ENCODE results near the gene POLR3K.
A peak's percentile ranks its signal among the peaks of the same experiment; 100 is the strongest.
"Not testable (repeated sequence)": the region's sequence is repeated elsewhere in the genome, so short reads cannot be mapped to it uniquely, and the experiment has no call there.

The POLR3K gene

DNA sequence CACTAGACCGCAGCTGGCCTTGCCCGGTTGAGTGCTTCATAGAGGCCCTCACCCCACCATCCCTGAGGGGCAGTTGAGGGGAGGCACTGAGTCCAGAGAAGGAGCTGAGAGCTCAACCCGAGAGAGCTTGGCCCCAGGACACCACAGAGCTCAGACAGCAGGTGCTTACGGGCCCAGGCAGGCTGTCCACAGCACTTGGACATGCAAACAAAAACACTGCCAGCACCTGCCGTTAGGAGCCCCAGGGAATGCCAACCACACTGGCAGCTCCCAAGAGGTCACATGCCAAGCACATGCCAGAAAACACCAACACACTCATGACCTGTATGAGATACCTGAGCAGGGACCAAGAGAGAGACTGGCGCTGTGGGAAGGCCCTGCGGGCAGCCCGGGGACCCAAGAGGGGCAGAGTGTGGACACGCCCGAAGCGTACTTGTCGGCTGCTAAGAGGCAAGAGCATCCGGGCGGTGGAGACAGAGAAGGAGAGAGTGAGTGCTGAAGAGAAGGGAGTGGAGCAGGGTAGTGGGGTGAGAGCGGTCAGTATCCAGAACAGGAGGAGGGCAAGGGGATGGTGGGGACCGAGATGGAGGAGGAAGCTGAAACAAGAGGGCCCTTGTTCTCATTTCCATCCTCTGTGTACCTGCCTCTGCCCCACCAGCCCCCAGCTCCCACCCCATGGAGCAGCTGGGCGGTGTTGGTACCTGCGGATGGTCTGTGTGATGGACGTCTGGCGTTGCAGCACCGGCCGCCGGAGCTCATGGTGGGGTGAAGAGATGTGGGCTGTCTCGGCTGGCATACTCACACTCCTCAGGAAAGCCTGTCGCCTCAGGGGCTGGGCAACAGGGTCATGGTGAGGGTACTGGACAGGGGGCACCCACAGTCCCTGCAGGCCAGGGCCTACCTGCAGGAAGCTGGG is 10.8 kb upstream of the POLR3K start:
- DNase-seq = peak; percentile 57

DNA sequence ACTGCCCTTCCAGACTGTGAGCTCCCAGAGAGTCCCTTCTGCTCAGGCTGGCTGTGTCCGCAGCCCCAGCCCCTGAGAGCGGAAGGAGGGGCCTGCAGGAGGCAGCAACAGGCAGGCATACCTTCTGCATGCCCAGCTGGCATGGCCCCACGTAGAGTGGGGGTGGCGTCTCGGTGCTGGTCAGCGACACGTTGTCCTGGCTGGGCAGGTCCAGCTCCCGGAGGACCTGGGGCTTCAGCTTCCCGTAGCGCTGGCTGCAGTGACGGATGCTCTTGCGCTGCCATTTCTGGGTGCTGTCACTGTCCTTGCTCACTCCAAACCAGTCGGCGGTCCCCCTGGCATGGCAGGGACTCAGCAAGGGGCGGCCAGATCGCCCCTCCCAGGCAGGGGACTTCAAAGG is 10.1 kb upstream of the POLR3K start:
- DNase-seq = no peak

DNA sequence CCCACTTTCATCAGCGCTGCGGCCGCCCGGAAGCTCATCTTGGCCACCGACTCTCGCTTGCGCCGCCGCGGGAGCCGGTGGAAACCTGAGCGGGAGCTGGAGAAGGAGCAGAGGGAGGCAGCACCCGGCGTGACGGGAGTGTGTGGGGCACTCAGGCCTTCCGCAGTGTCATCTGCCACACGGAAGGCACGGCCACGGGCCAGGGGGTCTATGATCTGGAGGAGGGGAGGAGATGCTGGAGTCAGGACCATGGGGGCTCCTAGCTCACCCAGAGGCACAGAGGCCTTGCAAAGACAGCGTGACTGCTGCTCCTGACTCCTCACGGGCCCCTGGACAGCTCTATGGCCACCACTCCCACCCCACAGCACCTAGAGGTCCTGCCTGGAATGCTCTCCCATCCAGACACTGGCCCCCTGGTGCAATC is 9.6 kb upstream of the POLR3K start:
- DNase-seq = no peak

DNA sequence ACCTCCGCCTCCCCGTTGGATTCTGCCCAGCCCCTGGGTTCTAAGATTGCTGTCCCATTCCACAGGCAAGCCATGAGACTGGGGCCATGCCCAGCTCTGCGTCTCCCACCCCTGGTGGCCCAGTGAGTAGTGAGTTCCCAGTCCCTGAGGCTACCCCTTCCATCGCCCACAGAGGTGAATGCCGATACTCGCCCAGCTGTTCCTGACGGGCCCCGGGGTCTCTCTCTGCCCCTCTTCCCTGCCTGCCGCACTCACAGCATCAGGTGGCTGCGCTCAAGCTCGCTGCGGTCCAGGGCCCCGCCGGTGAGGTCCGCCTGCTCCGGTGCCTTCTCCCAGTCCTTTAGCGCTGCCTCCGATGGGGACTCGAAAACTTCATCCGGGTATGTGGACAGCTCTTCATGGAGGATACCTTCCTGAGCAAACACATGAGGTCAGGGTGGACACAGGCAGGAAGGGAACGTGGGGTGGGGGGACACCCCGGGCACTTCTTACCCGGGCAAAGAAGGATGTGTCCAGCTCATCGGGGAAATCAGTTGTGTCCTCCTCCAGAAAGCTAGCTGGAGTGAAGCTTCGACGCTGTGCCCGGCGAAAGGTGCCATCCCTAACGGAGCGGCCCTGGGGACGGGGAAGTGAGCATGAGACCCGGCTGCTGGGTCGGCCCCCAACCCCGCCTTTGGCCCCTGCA is 9.0 kb upstream of the POLR3K start:
- DNase-seq = no peak

DNA sequence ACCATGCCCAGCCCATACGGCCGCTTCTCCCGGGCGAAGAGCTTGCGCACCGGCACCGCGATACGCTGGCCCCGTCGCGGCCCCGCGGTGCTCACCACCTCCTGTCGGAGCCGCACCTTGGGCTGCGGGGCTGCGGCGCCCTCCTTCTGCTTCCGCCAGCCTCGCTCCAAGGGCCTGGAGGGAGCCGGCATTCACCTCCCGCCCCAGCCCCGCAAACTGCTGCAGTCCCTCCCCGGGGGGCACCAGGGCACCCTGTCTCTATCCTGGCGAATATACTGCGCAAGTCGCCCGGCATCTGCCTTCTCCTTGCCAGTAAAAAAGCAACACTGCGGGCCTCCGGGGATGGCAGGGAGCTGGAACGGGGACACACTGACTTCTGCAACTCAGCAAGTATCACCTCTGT is 8.5 kb upstream of the POLR3K start:
- no peak for DNase-seq

DNA sequence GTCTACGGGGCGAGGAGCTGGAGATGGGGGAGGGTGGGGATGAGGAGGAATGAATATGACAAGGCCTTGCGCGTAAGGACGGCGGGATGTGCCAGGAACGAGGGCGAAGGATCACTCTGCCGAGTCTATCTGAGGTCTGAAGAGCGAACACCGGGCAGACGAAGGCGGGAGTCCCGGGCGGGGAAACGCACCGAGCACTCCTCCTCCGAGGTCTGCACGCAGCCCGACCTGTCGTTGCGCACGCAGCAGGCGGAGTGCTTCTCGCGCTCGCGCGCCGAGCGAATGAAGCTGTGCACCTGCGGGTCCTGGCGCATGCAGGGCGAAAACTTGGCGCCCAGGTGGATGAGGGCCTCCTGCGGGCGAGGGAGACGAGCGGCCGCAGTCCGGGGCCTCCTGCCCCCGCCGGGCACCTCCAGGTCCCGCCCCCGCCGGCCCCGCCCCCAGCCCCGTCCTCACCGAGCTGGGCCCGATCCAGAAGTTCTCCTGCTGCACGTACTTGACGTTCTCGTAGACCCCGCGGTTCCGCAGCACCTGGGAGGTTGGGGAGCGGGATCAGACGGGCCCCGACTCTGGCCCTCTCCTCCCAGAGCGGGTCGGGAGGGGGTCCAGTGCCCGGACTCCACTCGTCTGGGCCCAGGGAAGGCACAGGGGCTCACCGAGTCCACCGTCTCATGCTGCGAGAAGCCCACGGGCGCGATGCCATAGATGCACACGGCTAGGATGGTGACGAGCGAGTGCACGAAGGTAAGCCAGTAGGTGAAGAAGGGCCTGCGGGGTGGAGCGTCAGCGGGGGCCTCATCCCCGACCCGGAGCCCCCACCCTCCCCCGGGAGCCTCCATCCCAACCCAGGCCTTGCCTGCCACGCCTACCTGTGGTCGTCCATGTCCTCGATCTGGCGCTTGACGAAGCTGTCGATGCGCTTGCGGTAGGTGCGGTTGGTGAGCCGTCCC is 7.8 kb upstream of the POLR3K start:
- no peak for DNase-seq

DNA sequence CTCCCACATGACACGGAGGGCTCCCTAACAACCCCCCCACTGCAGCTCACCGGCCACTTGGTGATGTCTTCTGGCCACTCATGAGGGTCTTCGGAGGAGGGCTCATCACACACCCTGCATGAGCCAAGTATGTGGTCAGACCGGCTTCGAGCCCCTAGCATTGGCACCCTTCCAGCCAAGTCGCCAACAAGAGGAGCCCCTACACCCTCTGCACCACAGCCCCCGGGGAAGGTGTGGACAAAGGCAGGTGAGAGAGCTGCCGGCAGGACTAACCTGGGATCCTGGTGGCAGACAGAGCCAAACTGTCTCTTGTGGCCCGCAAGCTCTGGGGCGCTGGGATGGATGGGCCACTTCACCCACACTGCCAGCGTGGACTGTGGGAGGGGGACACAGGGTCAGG is 6.8 kb upstream of the POLR3K start:
- no peak for DNase-seq

DNA sequence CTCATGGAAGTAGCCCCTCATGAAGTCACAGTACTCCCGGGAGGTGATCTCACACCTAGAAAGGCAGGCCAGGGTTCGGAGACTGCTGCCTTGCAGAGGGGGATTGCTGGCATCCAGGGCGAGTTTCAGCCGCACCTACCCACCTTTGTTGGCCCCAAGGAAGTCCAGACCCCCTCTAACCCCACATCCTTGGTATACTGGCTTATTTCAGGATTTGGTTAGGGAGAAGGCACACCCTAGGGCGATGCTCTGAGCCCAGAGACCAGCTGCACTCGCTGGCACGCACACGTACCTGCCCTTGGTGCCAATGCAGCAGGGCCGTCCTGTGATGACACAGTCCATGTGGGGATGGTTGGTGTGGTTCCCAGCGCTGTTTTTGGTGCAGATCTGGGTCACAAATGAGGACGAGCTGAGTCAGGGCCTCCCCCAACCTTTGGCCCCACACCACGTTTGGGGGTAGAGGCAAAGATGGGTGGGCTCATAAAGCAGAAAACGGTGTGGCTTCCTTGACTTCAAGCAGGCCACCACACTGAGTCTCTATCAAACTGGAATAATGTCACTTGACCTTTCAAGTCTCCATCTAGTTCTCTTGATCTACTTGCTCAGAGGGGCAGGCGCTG is 6.1 kb upstream of the POLR3K start:
- DNase-seq = no peak

DNA sequence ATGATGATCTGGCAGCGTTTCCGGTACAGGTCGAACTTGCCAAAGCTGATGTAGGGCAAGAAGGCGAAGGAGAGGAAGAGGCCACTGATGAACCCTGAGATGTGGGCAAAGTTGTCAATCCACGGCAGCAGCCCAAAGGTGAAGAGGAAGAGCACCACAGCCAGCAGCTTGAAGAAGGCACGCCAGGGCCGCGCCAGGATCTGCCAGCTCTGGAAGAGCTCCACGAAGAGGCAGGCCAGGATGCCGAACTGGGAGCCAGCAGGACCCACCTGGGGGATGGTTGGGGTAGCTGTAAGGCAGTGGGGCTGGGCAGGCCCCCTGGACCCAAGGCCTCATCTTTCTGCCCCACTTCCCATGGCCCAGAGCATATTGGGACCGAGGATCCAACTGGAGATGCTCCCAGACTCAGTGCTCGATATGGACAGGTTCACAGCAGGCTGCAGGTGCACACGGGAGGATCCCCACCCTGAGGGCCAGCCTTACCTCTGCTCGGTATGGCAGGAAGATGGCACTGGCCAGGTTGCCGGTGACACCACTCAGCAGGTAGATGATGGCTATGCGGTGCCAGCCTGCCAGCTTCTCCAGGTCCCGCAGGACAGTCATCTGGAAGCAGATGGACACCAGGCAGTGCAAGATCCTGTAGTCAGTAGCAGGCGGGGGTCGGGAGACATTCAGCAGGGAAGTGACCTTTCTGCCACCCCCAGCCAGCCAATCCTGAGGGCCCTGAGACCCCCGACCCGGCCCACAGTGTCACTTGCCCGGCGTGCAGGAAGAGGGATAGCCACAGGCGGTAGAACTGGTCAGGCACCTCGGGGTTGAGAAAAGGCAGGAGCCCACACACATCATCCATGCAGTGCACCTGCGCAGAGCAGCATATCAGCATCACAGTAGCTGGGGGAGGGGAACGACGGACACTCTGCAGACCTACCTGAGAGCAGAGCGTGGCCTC is 5.4 kb upstream of the POLR3K start:
- DNase-seq = no peak

DNA sequence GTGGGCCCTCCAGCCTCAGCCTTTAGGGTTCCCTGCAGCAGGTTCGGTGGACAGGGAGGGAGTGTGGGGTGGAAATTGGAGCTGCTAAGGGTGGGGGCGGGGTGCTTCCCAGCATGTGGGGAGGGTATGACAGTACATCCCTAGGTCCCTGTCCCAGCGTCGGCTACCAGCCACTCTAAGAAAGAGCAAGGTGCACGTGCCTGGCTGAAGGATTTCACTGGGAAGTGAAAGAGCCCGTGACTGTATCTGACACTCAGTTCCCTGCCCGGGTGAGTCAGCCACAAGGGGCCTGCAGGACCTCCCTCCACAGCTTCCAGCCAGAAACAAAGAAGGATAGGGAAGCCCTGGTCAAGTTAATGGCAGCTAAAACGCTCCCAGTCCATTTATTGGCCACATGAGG is 4.3 kb upstream of the POLR3K start:
- no peak for DNase-seq

DNA sequence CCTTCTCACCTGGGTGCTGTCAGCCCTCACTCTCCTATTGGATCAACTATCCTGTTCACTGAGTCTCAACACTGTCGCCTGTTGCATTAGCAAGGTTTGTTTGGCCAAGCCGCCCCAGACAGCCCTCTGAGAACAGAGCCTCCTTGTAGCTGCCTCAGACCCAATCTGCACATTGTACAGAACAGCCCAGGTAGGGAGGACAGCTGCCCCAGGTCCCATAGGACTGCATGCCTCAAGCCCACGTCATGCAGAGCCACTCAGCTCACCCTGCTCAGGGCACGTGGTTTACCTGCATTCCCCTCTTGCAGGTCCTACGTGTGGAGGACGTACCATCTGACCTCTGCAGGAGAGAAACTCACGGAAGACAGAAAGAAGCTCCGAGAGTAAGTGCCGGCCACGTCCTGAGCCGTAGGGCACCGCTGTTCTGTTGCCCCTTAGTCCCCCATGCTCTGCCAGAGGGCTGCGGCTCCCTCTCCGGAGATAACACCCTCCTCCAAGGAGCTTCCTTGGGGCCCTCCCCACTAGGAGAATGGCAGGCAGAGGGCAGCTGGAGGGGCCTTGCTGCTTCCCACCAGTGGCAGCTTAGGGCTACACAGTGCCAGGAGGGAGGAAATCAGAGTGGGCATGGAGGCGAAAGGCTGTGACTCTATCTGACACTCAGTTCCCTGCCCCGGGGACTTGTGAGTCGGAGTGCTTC is 3.0 kb upstream of the POLR3K start:
- no peak for DNase-seq

DNA sequence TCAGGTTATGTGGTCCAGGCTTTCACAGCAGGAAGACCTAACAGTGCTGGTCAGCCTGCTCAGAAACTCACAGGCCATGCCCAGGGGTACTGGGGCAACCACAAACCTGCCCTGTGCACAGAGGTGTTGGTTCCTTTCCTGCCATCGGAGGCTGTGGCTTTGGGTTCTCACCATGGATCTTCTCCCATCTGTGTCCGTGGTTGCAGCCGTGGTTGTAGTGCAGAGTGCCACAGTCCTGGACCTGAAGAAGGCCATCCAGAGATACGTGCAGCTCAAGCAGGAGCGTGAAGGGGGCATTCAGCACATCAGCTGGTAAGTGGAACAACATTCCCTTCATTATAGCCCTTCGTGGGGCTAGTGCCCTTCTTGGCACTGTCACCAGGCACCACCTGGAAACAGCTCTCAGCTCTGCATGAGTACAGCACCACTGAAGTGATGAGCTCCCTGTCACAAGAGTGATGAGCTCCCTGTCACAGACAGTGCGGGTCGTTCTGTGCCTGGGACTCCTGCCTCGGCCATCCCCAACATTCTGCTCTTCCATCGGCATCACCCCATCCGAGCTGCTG is 2.2 kb upstream of the POLR3K start:
- no peak for DNase-seq

DNA sequence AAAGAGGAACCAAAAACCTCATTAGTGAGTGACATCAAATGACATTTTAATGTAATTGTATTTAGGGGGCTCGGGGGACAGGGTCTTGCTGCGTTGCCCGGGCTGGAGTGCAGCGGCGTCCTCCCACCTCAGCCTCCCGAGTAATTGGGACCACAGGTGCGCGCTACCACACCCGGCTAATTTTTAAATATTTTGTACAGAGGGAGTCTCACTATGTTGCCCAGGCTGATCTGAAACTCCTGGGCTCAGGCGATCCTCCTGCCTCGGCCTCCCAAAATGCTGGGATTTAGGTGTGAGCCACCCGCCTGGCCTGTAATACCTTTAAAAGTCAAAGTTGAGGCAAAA is 801 bp upstream of the POLR3K start:
- DNase-seq = no peak

DNA sequence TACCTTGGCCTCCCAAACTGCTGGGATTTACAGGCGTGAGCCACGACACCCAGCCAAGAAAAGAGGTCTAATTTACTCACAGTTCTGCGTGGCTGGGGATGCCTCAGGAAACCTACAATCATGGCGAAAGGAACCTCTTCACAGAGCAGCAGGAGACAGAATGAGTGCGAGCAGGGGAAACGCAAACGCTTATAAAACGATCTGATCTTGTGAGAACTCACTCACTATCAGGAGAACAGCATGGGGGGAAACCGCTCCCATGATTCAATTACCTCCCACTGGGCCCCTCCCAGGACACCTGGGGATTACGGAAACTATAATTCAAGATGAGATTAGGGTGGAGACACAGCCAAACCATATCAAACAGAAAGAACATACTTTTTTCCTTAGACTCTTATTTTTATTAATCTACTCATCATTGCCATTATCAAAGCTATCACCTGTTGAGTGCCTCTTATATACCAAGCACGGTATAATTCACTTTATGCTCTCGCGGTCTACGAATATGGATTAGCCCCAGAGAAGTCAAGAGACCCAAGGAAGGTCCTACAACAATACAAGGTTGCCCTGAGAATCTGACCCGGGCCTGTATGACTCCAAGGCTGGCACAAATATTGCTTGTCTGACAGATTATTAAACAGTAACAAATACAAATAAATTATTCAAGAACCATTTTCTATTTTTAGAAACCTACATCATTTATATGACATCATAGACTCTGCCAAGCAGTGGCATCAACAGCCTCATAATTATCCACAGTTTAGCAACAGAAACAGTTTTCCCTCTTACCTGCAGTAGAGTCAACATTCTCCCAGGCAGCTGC is 2.4 kb downstream of the POLR3K start:
- DNase-seq = no peak

DNA sequence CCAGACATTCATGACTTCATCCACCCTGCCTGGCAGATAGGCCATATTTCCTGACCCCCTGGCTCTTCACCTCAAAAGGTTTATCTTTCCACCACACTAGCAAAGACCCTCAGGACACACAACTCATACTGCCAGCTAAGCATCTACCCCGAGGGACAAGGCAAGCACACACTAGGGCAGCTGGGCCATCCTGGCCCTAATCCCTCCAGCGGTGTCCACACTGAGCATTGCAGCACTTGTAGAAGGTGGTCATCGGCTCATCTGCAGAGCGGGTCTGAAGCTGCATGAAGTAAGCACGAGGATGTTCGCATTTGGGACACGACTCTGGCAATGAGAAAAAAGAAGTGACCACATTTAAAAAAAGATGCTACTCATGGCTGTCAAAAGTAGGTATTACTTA is 6.2 kb downstream of the POLR3K start:
- no peak for DNase-seq

DNA sequence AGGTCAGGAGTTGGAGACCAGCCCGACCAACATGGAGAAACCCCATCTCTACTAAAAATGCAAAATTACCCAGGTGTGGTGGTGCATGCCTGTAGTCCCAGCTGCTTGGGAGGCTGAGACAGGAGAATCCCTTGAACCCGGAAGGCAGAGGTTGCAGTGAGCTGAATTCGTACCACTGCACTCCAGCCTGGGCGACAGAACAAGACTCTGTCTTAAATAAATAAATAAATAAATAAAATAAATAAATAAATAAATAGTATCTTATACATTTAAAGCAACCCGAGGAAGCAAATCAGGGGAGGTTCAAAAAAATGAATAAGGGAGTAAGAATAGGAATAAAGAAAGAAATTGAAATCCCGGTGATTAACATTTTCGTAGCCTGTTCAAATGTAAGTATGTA is 6.9 kb downstream of the POLR3K start:
- not testable (repeated sequence) for DNase-seq

DNA sequence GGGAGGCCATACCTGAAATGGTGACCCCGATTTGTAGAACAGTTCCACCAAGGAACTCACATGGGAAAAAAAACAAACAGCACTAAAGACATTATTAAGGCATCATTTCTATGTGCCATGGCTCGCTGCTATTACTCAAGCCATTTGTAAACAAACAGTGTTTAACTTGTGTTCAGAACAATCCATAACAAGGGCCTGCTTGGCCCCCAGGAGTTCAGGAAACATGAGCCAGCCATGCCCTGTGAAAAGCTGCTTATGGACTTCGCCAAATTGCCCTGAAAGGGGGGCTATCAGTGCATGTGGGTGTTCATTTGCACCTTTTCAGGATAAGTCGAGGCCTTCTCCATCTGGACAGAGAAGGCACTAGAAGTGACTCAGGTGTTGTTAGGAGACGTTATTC is 8.0 kb downstream of the POLR3K start:
- DNase-seq = no peak

DNA sequence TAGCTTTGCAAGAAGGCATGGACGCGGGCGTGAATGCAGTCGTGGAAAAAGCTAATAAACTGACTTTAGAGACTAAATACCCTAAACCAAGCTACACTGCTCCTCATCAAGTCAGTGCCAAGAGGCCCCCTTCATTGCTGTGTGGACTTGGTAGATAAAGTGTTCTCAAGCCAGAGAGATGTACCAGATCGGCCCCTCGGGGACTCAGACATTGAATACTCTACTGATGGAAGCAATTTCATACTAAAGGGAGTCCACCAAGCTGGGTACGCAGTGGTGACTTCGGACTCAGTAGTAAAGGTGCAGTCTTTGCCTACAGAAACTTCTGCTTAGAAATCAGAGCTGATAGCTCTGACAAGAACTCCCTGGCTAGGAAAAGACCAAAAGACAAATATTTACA is 8.8 kb downstream of the POLR3K start:
- DNase-seq = no peak

DNA sequence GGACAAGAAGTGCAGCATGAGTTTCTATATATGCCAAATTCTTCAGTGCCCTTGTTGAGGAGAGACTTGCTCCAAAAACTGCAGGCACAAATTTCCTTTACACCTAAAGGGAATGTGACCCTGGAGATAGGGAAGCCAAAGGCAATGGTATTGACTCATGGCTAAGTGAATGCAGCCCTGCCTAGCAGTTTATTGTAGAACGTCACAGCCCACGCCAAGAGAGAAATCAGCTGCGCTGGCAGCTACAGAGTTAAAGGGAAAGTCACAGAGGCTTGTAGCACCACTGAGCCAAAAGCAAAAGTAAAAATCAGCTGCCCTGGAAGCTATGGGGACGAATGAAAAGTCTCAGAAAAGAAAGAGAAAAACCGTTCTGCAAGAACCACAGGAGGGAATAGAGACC is 10.1 kb downstream of the POLR3K start:
- no peak for DNase-seq

DNA sequence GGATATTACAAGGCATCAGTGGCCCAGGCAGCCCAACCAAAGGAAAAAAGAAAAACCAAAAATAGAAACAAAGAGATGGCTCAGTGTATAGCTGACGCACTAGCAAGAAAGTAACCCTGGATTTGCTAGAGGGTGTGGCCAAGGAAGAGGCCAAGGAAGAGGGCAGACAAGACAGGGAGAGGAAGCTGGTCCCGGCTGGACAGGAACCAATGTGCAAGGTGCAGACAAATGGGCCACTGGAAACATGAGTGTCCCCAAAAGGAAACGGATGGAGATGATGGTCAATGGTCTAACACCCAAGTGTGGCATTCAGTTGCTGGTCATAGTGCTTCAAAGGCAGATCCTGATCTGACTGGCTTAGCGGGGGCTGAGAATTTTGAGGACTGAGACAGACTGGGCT is 10.7 kb downstream of the POLR3K start:
- no peak for DNase-seq

All from SHP77 treated with DMSO at 0.1 percent for 48 hours (cell line).